Body of pancreas (tissue), 4 donors: Measurements from ENCODE around the gene WDR33.

Experiments used
- POLR2A ChIP-seq, 3 donors: fragments of 450-650 bp; IDR thresholded peaks; one replicate each; pipeline ENCODE4 v1.6.1; 2016; ENCODE audit warnings: antibody characterized with exemption in 3 of 3, mild to moderate bottlenecking in 2 of 3
- TF ChIP-seq, protein P1 (sequence below), 7 experiments: fragments of 450-650 bp in 4 of 7; fragments of 200-600 bp in 3 of 7; sonication (generic) in 3 of 7; IDR thresholded peaks; one replicate each; pipeline ENCODE4 v1.5.1; 2016 to 2019; ENCODE audit warnings: antibody characterized with exemption in 7 of 7

DNA sequence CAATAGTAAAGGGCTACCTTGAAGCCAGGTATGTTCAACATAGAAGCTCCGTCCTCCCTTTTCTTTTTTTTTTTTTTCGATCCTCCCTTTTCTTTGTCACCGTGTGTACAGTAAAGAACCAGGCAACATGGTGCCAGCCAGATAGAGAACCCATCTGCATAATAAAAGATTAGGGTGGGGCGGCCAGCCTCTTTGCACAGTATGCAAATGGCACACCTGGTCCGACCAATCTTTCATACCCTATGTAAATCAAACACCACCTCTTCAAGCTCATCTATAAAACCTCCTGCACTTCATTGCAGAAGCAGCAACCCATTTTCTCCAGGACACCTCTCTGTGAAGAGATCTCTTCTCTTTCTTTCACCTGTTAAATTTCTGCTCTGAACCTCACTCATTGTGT lies 7.3 kb upstream of the WDR33 start:
- TF ChIP-seq, protein P1, sequence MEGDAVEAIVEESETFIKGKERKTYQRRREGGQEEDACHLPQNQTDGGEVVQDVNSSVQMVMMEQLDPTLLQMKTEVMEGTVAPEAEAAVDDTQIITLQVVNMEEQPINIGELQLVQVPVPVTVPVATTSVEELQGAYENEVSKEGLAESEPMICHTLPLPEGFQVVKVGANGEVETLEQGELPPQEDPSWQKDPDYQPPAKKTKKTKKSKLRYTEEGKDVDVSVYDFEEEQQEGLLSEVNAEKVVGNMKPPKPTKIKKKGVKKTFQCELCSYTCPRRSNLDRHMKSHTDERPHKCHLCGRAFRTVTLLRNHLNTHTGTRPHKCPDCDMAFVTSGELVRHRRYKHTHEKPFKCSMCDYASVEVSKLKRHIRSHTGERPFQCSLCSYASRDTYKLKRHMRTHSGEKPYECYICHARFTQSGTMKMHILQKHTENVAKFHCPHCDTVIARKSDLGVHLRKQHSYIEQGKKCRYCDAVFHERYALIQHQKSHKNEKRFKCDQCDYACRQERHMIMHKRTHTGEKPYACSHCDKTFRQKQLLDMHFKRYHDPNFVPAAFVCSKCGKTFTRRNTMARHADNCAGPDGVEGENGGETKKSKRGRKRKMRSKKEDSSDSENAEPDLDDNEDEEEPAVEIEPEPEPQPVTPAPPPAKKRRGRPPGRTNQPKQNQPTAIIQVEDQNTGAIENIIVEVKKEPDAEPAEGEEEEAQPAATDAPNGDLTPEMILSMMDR (IDR thresholded peaks at IDR 0.05): no peak
- no peak for TF ChIP-seq POLR2A (IDR thresholded peaks at IDR 0.05)
